Heart right ventricle (tissue), 16 donors: ENCODE results near the gene SKIC8. TPM values are rescaled to one million over a fixed set of nuclear protein-coding genes. Genes with fewer than 3 reads are reported as not detected.

Experiments
- ATAC-seq, 8 donors: fragments of 200-7000 bp; cut with Tn5 transposase; one replicate each; pipeline ENCODE4 v1.9.1; 2020; ENCODE audit warnings: mild to moderate bottlenecking in 8 of 8, moderate library complexity in 8 of 8, moderate number of reproducible peaks in 1 of 8
- DNase-seq, 2 donors: peaks; one replicate each; pipeline ENCODE4 v3.0.0-alpha.2; 2020
- H3K27ac ChIP-seq, 10 donors: fragments of 200-600 bp; sonication (generic) in 2 of 10; one replicate each; pipeline versions ENCODE4 v1.5.0 to v1.8.0; 2020 to 2022; ENCODE audit warnings: mild to moderate bottlenecking in 3 of 10
- H3K27me3 ChIP-seq, 7 donors: fragments of 200-600 bp; one replicate each; pipeline ENCODE4 v1.8.0; 2021 to 2022; ENCODE audit warnings: mild to moderate bottlenecking in 2 of 7
- H3K36me3 ChIP-seq, 9 donors: fragments of 200-600 bp; sonication (generic) in 1 of 9; one replicate each; pipeline versions ENCODE4 v1.5.0 to v1.8.0; 2020 to 2022; ENCODE audit warnings: mild to moderate bottlenecking in 2 of 9
- H3K4me1 ChIP-seq, 9 donors: fragments of 200-600 bp; sonication (generic) in 1 of 9; one replicate each; pipeline versions ENCODE4 v1.5.0 to v1.8.0; 2020 to 2022; ENCODE audit warnings: mild to moderate bottlenecking in 4 of 9
- H3K4me3 ChIP-seq, 10 donors: fragments of 200-600 bp; sonication (generic) in 2 of 10; one replicate each; pipeline versions ENCODE4 v1.5.0 to v1.8.0; 2020 to 2022; ENCODE audit warnings: mild to moderate bottlenecking in 7 of 10, moderate library complexity in 2 of 10
- H3K9me3 ChIP-seq, 11 donors: fragments of 200-600 bp in 10 of 11; sonication (generic) in 2 of 11; one replicate each; pipeline versions ENCODE4 v1.5.0 to v1.8.0; 2013 to 2022; ENCODE audit warnings: mild to moderate bottlenecking in 2 of 11, control low read depth in 1 of 11, moderate library complexity in 1 of 11
- CTCF ChIP-seq, 9 donors: fragments of 200-600 bp; sonication (generic) in 2 of 9; IDR thresholded peaks; one replicate each; pipeline versions ENCODE4 v1.5.0 to v1.8.0; 2021 to 2022; ENCODE audit warnings: antibody characterized with exemption in 9 of 9, mild to moderate bottlenecking in 5 of 9, moderate library complexity in 1 of 9
- WGBS, 2 donors: extraction: QIAGEN DNeasy Blood & Tissue Kit; methylation state at CpG; one replicate each; pipeline ENCODE4 v1.1.7; 2013; ENCODE audit warnings: inconsistent platforms in 1 of 2; 5-methylcytosine and 5-hydroxymethylcytosine counted together
- intact Hi-C, 10 donors: fragments of 100-400 bp; cut with DNase I; formaldehyde crosslinking; loops; one replicate each; pipeline versions ENCODE4 v1.11.1 to v1.14.2; 2022
- polyA plus RNA-seq, 2 donors: library from polyadenylated mRNA; stranded (reverse); fragments of 200-250 nt; gene quantifications; one replicate each; pipeline ENCODE4 v1.2.3, GENCODE V29; 2013
- total RNA-seq, 10 donors: library from RNA; stranded (reverse); fragmentation: NEBNext Ultra II Directional in 3 of 10; extraction: Animal tissue kit (Norgen Biotek cat#: 25700) in 3 of 10; gene quantifications; one replicate each; pipeline versions ENCODE4 v1.2.1 to v1.2.4, GENCODE V29; 2021 to 2023
- donor health status: Arrhythmogenic right ventricular cardiomyopathy.
- donor health status: ischemic (EF 13 %, LVEDD 7.1; RV severe dilation, severe dysfunction).
- donor health status: healthy with polysubstance abuse.
- donor health status: DM: no; HTN: yes; CAD: no.
- donor health status: DM: no; HTN: no; CAD: no.
- donor health status: ischemic (EF 25% LVEDD 6.9; RV normal size, moderate dysfunction).
- donor health status: ischemic (EF 25% LVEDD 5.7; RV mildly dilated, moderate dysfunction).
- donor health status: healthy.
- donor health status: DM: yes; HTN: yes; CAD: no.
- donor health status: Ischemic cardiomyopathy.
- donor health status: ischemic (EF 35%, LVEDD 5.7; RV mildly dilated, moderate dysfunction).
- donor health status: nonischemic (EF 11% LVEDD 7.7; RV severe dilation, severe dysfunction).
- donor health status: DM: yes; HTN: yes; CAD: no.
- donor health status: PGD.
- donor health status: ischemic (EF 29% LVEDD 5.4; RV normal size, mild dysfunction).
- donor health status: nonischemic (EF 23%, LVEDD 6.1; RV moderate dilation, normal function).

SKIC8 gene
- total and polyA plus RNA-seq, 12 donors, result 24.0 to 37.0 (median 27.2) TPM

GRCh38 chr15:78263907-78264303 is 35.5 kb downstream of the SKIC8 start:
- H3K27me3 ChIP-seq, result no peaks in the 10 kb centered on the region
- H3K36me3 ChIP-seq, result no peaks in the 10 kb centered on the region
- WGBS, 2 donors, result 79 to 83% methylated on average over 22 to 23 of the region's 23 CpGs
- TF ChIP-seq CTCF (IDR thresholded peaks at IDR 0.05), result no peak
- intact Hi-C loops, result no loop called here
- no peaks in the 10 kb centered on the region for H3K9me3 ChIP-seq
- ATAC-seq, result peak in 3 of 8 donors; percentile 1 to 11 (median 1)
- H3K4me1 ChIP-seq, result peaks cover 2 to 45% (median 22%) of the 10 kb centered on the region in 9 donors
- DNase-seq, result peak in 1 of 2 donors; percentile 23
- peak overlapping the region; percentile 35 to 87 (median 79) for H3K4me3 ChIP-seq
- peak overlapping the region; percentile 47 to 97 (median 90) for H3K27ac ChIP-seq

- intact Hi-C loops, result no loop called here
- H3K4me1 ChIP-seq, result peaks cover 2 to 40% (median 22%) of the 10 kb centered on the region in 9 donors
- no peaks in the 10 kb centered on the region for H3K9me3 ChIP-seq
- H3K27me3 ChIP-seq, result no peaks in the 10 kb centered on the region
- DNase-seq (no peak), ATAC-seq (peak in 1 of 8 donors; percentile 11)
- TF ChIP-seq CTCF (IDR thresholded peaks at IDR 0.05), result no peak
- peak overlapping the region in 2 of 10 donors; percentile 85 to 94 for H3K27ac ChIP-seq
- H3K4me3 ChIP-seq, result no peak overlapping the region
- WGBS, 2 donors, result 93 to 96% methylated on average over 7 of the region's 7 CpGs
- no peaks in the 10 kb centered on the region for H3K36me3 ChIP-seq
Measured at GRCh38 chr15:78263351-78263781, 36.0 kb downstream of the SKIC8 start.

- H3K27ac ChIP-seq, result no peak overlapping the region
- H3K9me3 ChIP-seq, result no peaks in the 10 kb centered on the region
- TF ChIP-seq CTCF (IDR thresholded peaks at IDR 0.05), result no peak
- no peaks in the 10 kb centered on the region for H3K36me3 ChIP-seq
- no peak overlapping the region for H3K4me3 ChIP-seq
- intact Hi-C loops, result no loop called here
- DNase-seq, result no peak
- WGBS, 2 donors, result 91 to 92% methylated on average over 3 of the region's 3 CpGs
- peaks cover 0 to 20% (median 13%) of the 10 kb centered on the region in 9 donors for H3K4me1 ChIP-seq
- no peak for ATAC-seq
- no peaks in the 10 kb centered on the region for H3K27me3 ChIP-seq
Measured at GRCh38 chr15:78261062-78261461, 38.3 kb downstream of the SKIC8 start.

GRCh38 chr15:78260489-78260888 is 38.9 kb downstream of the SKIC8 start:
- no peak overlapping the region for H3K4me3 ChIP-seq
- H3K27ac ChIP-seq, result no peak overlapping the region
- peaks cover 0 to 16% (median 7%) of the 10 kb centered on the region in 9 donors for H3K4me1 ChIP-seq
- no peaks in the 10 kb centered on the region for H3K9me3 ChIP-seq
- no peaks in the 10 kb centered on the region for H3K27me3 ChIP-seq
- no peaks in the 10 kb centered on the region for H3K36me3 ChIP-seq
- 62% methylated on average over 2 of the region's 2 CpGs for WGBS, 2 donors
- ATAC-seq (no peak), DNase-seq (no peak)
- no peak for TF ChIP-seq CTCF (IDR thresholded peaks at IDR 0.05)
- intact Hi-C loops, result no loop called here
